Head of caudate nucleus (tissue), 42 donors: Measurements from ENCODE around the gene CLASP2.
"Not testable (repeated sequence)": the region's sequence is repeated elsewhere in the genome, so short reads cannot be mapped to it uniquely, and the experiment has no call there.

Source experiments
- DNase-seq, 42 donors: peaks; one replicate each; pipeline versions ENCODE4 v3.0.0 to v3.0.0-alpha.2; 2020 to 2021; ENCODE audit warnings: mixed read lengths in 7 of 42
- intact Hi-C: fragments of 100-400 bp; cut with DNase I; formaldehyde crosslinking; loops from one replicate; pipeline ENCODE4 v1.15.0; 2022

Gene CLASP2

GRCh38 chr3:33699275-33699674 is 18.8 kb downstream of the CLASP2 start:
- intact Hi-C loops: no loop called here
- no peak for DNase-seq

GRCh38 chr3:33694944-33695343 is 23.1 kb downstream of the CLASP2 start:
- intact Hi-C loops: no loop called here

GRCh38 chr3:33690341-33690740 is 27.7 kb downstream of the CLASP2 start:
- intact Hi-C loops: no loop called here
- DNase-seq: no peak

More at GRCh38 chr3:33694944-33695343, 23.1 kb downstream of the CLASP2 start:
- no peak for DNase-seq

DNA sequence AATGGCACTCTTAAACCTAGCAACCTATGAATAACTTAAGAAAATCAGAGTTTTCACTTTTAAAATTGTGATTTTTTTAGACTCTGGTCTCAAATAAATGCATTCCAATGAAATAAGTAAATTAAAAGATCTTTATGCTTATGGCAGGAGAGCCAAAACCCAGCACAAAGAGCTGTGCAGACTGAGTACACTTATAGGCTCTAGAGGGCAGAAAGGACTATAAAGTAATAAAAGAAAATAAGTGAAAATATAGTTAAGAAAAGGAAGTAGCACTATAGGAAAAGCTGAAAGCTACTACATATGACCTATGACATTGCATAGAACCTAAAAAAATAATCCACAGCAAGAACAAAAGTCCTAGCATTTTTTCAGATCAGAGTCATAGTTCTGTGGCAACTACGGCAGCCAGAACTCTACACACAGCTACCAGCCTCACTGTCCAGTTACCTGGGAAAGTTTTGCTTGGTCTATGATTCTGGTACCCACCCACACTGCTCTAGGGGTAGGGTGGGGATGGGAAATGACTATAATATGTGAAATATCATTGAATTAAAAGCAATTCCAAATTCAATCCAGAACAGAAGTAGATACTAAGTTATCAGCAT is 30.5 kb downstream of the CLASP2 start:
- intact Hi-C loops: no loop called here
- DNase-seq: no peak

- no peak for DNase-seq
- intact Hi-C loops: no loop called here
Observed at GRCh38 chr3:33682770-33683169, 35.3 kb downstream of the CLASP2 start.

- intact Hi-C loops: no loop called here
- no peak for DNase-seq
Observed at GRCh38 chr3:33681667-33682066, 36.4 kb downstream of the CLASP2 start.

DNA sequence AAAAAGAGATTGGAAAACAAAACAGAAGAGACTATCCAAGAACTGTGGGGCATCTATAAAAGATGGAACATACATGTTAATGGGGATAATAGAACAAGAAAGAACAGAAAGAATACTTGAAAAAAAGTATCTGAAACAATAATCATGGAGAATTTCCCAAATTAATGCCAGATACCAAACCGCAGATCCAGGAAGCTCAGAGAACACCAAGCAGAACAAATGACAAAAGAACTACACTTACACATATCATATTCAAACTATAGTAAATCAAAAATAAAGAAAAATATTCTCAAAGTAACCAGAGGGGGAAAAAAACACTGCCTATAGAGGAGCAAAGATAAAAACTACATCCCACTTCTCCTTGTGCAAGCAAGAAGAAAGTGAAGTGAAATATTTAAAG is 40.0 kb downstream of the CLASP2 start:
- intact Hi-C loops: no loop called here
- no peak for DNase-seq

- DNase-seq, intact Hi-C loops: not testable (repeated sequence)
Observed at GRCh38 chr3:33673436-33673835, 44.6 kb downstream of the CLASP2 start.

GRCh38 chr3:33668618-33669017 is 49.4 kb downstream of the CLASP2 start:
- no peak for DNase-seq
- intact Hi-C loops: no loop called here

GRCh38 chr3:33665294-33665693 is 52.8 kb downstream of the CLASP2 start:
- DNase-seq: no peak
- intact Hi-C loops: no loop called here

DNA sequence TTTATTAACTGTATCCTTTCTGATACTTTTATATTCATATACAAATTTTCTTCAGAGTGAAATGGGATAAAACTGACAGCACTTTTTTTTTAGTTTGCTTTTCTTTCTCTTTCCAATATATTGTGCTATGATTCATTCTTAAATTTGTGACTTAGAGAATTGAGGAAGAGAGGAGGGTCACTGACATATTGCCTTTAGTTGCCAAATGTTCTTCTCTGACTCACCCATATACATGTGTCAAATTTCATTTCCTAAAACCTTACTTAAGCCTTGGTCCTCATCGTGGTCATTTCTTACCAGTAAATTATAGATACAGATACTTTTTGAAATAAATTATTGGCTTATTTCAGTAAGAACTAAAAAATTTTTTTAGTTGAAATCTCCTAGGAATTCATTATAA is 53.9 kb downstream of the CLASP2 start:
- intact Hi-C loops: no loop called here

DNA sequence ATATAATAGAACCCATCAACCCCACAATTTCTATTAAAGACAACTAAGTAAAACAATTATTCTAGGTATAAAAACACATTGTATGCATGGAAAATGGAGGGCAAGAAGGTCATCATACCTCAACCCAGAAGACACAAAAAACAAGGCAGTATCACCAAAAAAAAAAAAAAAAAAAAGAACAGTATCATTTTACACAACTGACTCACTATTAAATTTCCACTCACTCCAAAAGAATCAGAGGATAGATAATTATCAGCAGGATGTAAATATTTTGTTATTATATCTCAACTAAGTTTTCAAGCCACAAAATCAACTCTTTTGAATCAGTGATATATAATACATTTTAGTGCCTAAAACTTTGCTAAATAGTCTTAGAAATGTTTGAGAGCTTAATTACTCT is 55.0 kb downstream of the CLASP2 start:
- no peak for DNase-seq
- intact Hi-C loops: no loop called here

More for the DNA sequence above, 53.9 kb downstream of the CLASP2 start:
- DNase-seq: no peak

DNA sequence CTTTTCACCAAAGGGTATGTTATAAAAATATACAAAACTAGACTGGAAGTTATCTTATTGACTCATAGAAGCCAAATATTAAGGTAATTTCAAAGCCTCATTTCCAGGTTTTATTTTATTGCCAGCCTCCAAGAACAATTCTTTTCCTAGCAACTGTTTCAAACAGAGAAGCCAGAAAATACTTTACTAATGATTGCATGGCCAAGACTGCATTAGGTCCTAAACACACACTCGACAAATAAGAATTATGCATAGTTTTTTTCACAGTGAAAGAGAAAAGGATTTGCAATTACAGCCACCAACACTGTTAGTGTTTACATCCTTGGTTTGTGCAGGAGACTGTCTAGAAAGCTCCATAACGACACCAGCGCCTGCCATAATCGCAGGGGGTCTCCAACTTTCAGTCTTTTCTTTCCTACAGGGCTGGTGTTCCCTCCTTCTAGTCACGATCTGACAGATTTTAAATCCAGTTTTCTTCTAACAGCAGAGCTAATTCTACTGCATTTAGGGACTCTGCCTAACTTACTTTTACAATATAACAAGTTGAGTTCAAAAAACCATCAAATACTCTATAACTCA is 58.1 kb downstream of the CLASP2 start:
- DNase-seq: peak in 5 of 42 donors; percentile 18 to 57 (median 37)
- intact Hi-C loops: loop anchor here (5.0 kb wide), 2 partner anchors 57 to 218 kb away; partner anchors contain the start of genes CLASP2 and UBP1

DNA sequence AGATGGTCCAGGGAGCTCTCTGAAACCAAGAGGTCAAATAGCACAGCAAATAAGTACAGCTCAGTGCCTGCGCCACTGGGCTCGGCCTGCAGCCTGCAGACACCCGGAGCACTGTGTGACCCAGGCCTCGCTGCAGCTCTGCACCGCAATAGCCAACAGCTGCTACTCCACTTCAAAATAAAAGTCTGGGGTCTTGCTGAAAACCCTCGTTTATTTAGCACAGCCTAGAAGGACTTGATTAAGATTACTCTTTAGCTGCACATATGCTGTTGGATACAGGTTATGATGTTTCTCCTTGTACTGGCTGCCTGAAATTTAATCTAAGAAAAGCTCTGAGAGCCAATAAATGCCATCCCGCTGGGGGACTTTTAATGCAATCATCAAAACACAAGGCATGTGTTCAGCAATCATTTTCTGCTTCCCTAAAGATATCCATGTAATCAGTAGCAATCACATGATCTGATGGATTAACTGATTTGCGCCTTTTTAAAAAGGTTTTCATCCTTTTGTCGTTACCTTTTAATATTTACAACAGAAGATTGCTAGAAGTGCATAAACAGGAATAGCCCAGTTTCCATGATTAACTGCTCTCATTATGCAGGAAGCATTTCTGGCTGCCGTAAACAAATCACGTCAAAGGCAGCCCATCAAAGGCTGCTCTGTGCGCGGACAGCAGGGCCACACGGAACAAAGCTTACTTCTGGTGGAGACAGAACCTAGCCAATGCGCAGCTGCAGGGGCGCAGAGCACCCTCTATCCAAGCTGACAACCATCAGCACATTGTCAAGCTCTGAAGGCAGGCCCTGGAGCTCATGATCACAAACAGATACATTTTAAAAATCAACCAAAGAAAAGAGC is 58.8 kb downstream of the CLASP2 start:
- peak; percentile 82 to 97 (median 93) for DNase-seq

GRCh38 chr3:33658621-33658990 is 59.4 kb downstream of the CLASP2 start:
- intact Hi-C loops: loop anchor here (5.0 kb wide), 2 partner anchors 59 to 216 kb away; partner anchors contain the start of genes CLASP2 and UBP1
- DNase-seq: peak in 2 of 42 donors; percentile 13 to 40

More for the DNA sequence above, 58.8 kb downstream of the CLASP2 start:
- intact Hi-C loops: loop anchor here (5.0 kb wide), 2 partner anchors 58 to 217 kb away; partner anchors contain the start of genes CLASP2 and UBP1

DNA sequence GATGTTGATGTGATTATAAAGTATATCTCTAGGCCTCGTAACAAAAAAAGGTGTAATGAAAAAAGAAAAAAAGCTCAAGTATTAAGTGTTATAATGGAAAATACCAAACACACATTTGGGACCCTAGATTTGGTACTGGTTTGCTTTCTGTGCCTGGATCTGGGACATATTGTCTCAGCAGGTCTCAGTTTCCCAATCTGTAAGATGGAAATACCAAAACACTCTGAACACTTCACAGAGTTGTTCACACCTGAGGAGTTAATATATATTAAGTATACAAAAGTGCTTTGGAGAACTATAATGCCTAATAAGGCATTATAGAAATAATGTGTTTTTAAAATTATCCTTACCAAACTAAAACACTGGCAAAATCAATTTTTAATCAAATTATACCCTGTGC is 60.0 kb downstream of the CLASP2 start:
- no peak for DNase-seq
- intact Hi-C loops: loop anchor here (5.0 kb wide), 2 partner anchors 59 to 216 kb away; partner anchors contain the start of genes CLASP2 and UBP1

GRCh38 chr3:33652736-33653135 is 65.3 kb downstream of the CLASP2 start:
- intact Hi-C loops: no loop called here
- DNase-seq: no peak

- not testable (repeated sequence) for DNase-seq
Observed at GRCh38 chr3:33651101-33651500, 67.0 kb downstream of the CLASP2 start.

DNA sequence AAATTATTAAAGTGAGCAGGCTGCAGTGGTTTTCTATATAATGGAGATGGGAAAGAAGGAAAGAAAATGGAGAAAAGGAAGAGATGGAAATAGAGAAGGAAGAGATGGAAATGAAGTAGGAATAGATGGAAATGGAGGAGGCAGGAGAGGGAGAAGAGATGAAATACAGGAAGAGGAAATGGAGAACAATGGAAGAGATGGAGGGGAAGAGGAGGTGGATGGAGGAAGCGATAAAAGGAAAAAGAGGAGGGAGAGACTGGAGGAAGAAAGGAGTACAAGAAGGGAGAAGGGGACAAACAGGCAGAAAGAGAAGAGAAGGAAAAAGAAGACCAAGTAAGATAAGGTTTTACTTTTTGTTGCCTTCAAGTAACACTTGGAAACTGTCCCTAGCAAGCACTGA is 67.6 kb downstream of the CLASP2 start:
- intact Hi-C loops: no loop called here
- DNase-seq: no peak

More at GRCh38 chr3:33651101-33651500, 67.0 kb downstream of the CLASP2 start:
- intact Hi-C loops: not testable (repeated sequence)

DNA sequence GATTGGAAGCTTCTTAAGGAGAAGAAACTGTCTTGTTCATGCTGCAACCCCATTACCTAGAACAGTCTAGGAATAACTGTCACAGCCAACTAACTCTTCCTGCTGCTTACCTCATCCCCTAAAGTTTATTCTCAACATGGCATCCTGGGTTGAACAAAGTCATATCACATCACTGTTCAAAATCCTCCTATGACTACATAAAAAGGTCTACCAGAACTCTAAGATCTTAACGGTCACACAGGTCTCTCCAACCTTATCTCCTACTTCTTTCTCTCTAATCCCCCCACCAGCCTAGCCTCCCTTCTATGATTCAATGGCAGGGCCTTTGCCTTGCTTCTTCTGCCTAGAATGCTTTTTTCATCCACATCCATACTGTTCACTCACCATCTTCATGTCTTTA is 69.3 kb downstream of the CLASP2 start:
- DNase-seq: no peak
- intact Hi-C loops: no loop called here
